Endothelial cell of umbilical vein (primary cell): ENCODE results near the gene PTPN3. TPM values are rescaled to one million over a fixed set of nuclear protein-coding genes. Genes with fewer than 3 reads are reported as not detected.

Experiments used
- BruUV-seq: library from RNA; stranded (reverse); fragments of 400-500 nt; replicated peaks from 2 replicates; lab custom pipeline; 2021; lab: Mats Ljungman, UMichigan
- CTCF ChIA-PET: fragments of 300-600, 350-600 bp; sonication (Branson Sonifier 250); formaldehyde crosslinking; loops from one replicate; lab custom pipeline; 2021; ENCODE audit warnings: antibody characterized with exemption, inconsistent platforms; lab: Charles Lee
- POLR2A ChIA-PET: fragments of 300-600, 350-600 bp; sonication (Branson Sonifier 250); formaldehyde crosslinking; loops from one replicate; lab custom pipeline; 2021; ENCODE audit warnings: antibody characterized with exemption, inconsistent platforms; lab: Charles Lee
- DNase-seq: peaks from one replicate; pipeline ENCODE4 v3.0.0-alpha.2; 2011; ENCODE audit warnings: low read depth, low spot score
- FAIRE-seq: peaks from 2 replicates; lab custom pipeline; 2011; peaks lifted over from hg19 to GRCh38; lab: Jason Lieb, UNC
- H2AFZ ChIP-seq: 2 replicates; pipeline ENCODE4 v1.6.0; 2012; ENCODE audit warnings: low read depth, low read length, control low read depth, inconsistent platforms
- H3K27ac ChIP-seq: 2 replicates; pipeline ENCODE4 v1.5.1; 2011; ENCODE audit warnings: low read depth, mild to moderate bottlenecking, control low read depth, low read length, moderate library complexity; ENCODE audit not compliant: insufficient read depth
- H3K27me3 ChIP-seq, 2 experiments: 2 replicates each; pipeline versions ENCODE4 v1.6.0 to v1.6.1; 2011; ENCODE audit warnings: low read length in 2 of 2, mixed read lengths in 1 of 2; ENCODE audit not compliant: control insufficient read depth in 2 of 2, insufficient read depth in 2 of 2
- H3K36me3 ChIP-seq, 2 experiments: 2 replicates in 1 of 2; 3 replicates in 1 of 2; pipeline ENCODE4 v1.5.1; 2011; ENCODE audit warnings: low read length in 2 of 2, mild to moderate bottlenecking in 1 of 2, moderate library complexity in 1 of 2; ENCODE audit not compliant: control insufficient read depth in 2 of 2, insufficient read depth in 2 of 2; ENCODE audit errors: extremely low read depth in 1 of 2
- H3K4me1 ChIP-seq: 3 replicates; pipeline ENCODE4 v1.5.1; 2011; ENCODE audit warnings: mild to moderate bottlenecking, low read length; ENCODE audit not compliant: control insufficient read depth, insufficient read depth; ENCODE audit errors: extremely low read depth
- H3K4me2 ChIP-seq: 2 replicates; pipeline ENCODE4 v1.6.1; 2011; ENCODE audit warnings: low read length, control low read depth, mixed read lengths; ENCODE audit not compliant: insufficient read depth
- H3K4me3 ChIP-seq, 3 experiments: fragments of 200-600 bp in 1 of 3; sonication (generic), shearing (Covaris generic) in 1 of 3; replicated peaks in 1 of 3; 2 replicates each; pipeline ENCODE4 v1.5.1; 2011 to 2016; ENCODE audit warnings: control low read depth in 3 of 3, low read length in 3 of 3, mild to moderate bottlenecking in 2 of 3, inconsistent platforms in 1 of 3, low read depth in 1 of 3, moderate library complexity in 1 of 3; ENCODE audit not compliant: insufficient read depth in 1 of 3
- H3K79me2 ChIP-seq: 2 replicates; pipeline ENCODE4 v1.6.0; 2012; ENCODE audit warnings: low read length, inconsistent platforms; ENCODE audit not compliant: control insufficient read depth, insufficient read depth
- H3K9ac ChIP-seq: replicated peaks from 2 replicates; pipeline ENCODE3; 2011; ENCODE audit warnings: low read length, control low read depth; ENCODE audit not compliant: insufficient read depth; ENCODE audit errors: extremely low read depth
- H3K9me1 ChIP-seq: replicated peaks from 3 replicates; pipeline ENCODE4 v1.6.0; 2011; ENCODE audit warnings: mild to moderate bottlenecking, low read length; ENCODE audit not compliant: control insufficient read depth, insufficient read depth; ENCODE audit errors: extremely low read depth
- H3K9me3 ChIP-seq: replicated peaks from 2 replicates; pipeline ENCODE4 v1.5.1; 2012; ENCODE audit warnings: low read length, inconsistent platforms; ENCODE audit not compliant: control insufficient read depth, insufficient read depth
- H4K20me1 ChIP-seq: replicated peaks from 2 replicates; pipeline ENCODE3; 2011; ENCODE audit warnings: mild to moderate bottlenecking, low read length; ENCODE audit not compliant: control insufficient read depth, insufficient read depth; ENCODE audit errors: extremely low read depth
- EZH2 ChIP-seq: IDR thresholded peaks from 2 replicates; pipeline ENCODE4 v1.6.1; 2012; ENCODE audit warnings: borderline replicate concordance, low read depth, mild to moderate bottlenecking, moderate library complexity, low read length, inconsistent platforms; ENCODE audit not compliant: severe bottlenecking
- FOS ChIP-seq: IDR thresholded peaks from 2 replicates; pipeline ENCODE4 v1.6.1; 2011; ENCODE audit warnings: mild to moderate bottlenecking, low read length, moderate library complexity, borderline replicate concordance; ENCODE audit not compliant: insufficient read depth
- GATA2 ChIP-seq: IDR thresholded peaks from 2 replicates; pipeline ENCODE4 v1.7.0; 2011; ENCODE audit warnings: low read depth, mild to moderate bottlenecking, moderate library complexity, mixed read lengths, low read length; ENCODE audit not compliant: insufficient read length, insufficient read depth
- JUN ChIP-seq: IDR thresholded peaks from 2 replicates; pipeline ENCODE4 v1.6.1; 2011; ENCODE audit warnings: borderline replicate concordance, low read depth; ENCODE audit not compliant: insufficient read length, insufficient read depth
- MYC ChIP-seq: IDR thresholded peaks from one replicate; pipeline ENCODE4 v1.6.1; 2011; ENCODE audit warnings: mild to moderate bottlenecking, low read depth, low read length
- POLR2A ChIP-seq: IDR thresholded peaks from 2 replicates; pipeline ENCODE4 v1.6.1; 2012; ENCODE audit warnings: low read depth, mild to moderate bottlenecking, control low read depth, low read length
- POLR2AphosphoS5 ChIP-seq: IDR thresholded peaks from 2 replicates; pipeline ENCODE4 v1.6.1; 2012; ENCODE audit warnings: low read depth, mild to moderate bottlenecking, control low read depth, low read length, moderate library complexity; ENCODE audit not compliant: insufficient read depth
- dilution Hi-C: fragments of 300-500 bp; cut with MboI; formaldehyde crosslinking; loops from one replicate; pipeline ENCODE4 v1.15.0; 2019; ENCODE audit warnings: low sequenced_read_pairs; ENCODE audit not compliant: extremely low pct_ligation_motif_present
- intact Hi-C: fragments of 100-400 bp; cut with micrococcal nuclease; formaldehyde crosslinking; loops from one replicate; pipeline ENCODE4 v1.10.0; 2022
- polyA plus RNA-seq, 4 experiments: library from polyadenylated mRNA; depleted of rRNA in 3 of 4; stranded (reverse) in 3 of 4; unstranded in 1 of 4; fragments of >200 nt; gene quantifications; 2 replicates each; pipeline versions ENCODE4 v1.2.1 to v1.2.3, GENCODE V29; 2011 to 2012; ENCODE audit warnings: missing spikeins in 1 of 4
- total RNA-seq: library from RNA; stranded (reverse); gene quantifications from 2 replicates; pipeline ENCODE4 v1.2.3, GENCODE V29; 2021
- TF ChIP-seq, protein P1 (sequence below): IDR thresholded peaks from 2 replicates; pipeline ENCODE4 v1.6.1; 2011; ENCODE audit not compliant: insufficient read depth, insufficient read length
- TF ChIP-seq, protein P2 (sequence below), 2 donors: IDR thresholded peaks; 1 replicate in 1 of 2; 2 replicates in 1 of 2; pipeline ENCODE4 v1.5.1; 2011; ENCODE audit warnings: low read length in 2 of 2, mild to moderate bottlenecking in 2 of 2, moderate library complexity in 2 of 2, control low read depth in 1 of 2, inconsistent platforms in 1 of 2, low read depth in 1 of 2; ENCODE audit not compliant: insufficient read depth in 1 of 2; ENCODE audit errors: extremely low read depth in 1 of 2

Gene PTPN3
- total and polyA plus RNA-seq, 2 donors (not counting 3 experiments of a cell fraction or from before 2014, with no cell fraction given), result 0.01 TPM; not detected in 1

DNA sequence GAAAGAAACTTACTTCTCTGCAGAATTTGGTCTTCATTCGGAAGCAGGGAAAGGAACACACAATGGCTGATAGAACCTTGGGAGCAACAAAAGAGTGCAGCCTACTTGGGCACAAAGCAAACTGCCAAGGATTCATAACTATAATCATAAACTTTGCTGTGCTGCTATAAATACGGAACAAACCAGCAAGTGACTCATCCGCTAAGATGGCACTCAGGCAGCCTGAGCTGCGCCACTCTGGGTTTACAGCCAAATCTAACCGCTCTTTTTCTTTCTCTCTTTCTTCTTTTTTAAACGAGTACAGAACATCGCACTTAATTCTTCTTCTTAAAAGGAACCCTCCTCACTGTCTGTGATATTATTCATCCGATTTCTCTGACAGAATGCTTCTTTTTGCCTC is 81.1 kb downstream of the PTPN3 start:
- Histone ChIP-seq H4K20me1 (no peaks in the 10 kb centered on the region), H2AFZ (no peak overlapping the region), H3K4me1 (no peaks in the 10 kb centered on the region), H3K27me3 (peaks cover 0 to 4% of the 10 kb centered on the region in 2 experiments), H3K79me2 (no peaks in the 10 kb centered on the region), H3K27ac (no peak overlapping the region), H3K36me3 (no peaks in the 10 kb centered on the region), H3K9me3 (no peaks in the 10 kb centered on the region), H3K9me1 (no peaks in the 10 kb centered on the region), H3K9ac (no peak overlapping the region), H3K4me2 (no peak overlapping the region), H3K4me3 (no peak overlapping the region)
- no TSS peak for BruUV-seq
- TF ChIP-seq POLR2AphosphoS5 (no peak), EZH2 (no peak), JUN (no peak), FOS (no peak), POLR2A (no peak), MYC (no peak), GATA2 (no peak)
- TF ChIP-seq, protein P1, sequence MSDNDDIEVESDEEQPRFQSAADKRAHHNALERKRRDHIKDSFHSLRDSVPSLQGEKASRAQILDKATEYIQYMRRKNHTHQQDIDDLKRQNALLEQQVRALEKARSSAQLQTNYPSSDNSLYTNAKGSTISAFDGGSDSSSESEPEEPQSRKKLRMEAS, result no peak
- TF ChIP-seq, protein P2, sequence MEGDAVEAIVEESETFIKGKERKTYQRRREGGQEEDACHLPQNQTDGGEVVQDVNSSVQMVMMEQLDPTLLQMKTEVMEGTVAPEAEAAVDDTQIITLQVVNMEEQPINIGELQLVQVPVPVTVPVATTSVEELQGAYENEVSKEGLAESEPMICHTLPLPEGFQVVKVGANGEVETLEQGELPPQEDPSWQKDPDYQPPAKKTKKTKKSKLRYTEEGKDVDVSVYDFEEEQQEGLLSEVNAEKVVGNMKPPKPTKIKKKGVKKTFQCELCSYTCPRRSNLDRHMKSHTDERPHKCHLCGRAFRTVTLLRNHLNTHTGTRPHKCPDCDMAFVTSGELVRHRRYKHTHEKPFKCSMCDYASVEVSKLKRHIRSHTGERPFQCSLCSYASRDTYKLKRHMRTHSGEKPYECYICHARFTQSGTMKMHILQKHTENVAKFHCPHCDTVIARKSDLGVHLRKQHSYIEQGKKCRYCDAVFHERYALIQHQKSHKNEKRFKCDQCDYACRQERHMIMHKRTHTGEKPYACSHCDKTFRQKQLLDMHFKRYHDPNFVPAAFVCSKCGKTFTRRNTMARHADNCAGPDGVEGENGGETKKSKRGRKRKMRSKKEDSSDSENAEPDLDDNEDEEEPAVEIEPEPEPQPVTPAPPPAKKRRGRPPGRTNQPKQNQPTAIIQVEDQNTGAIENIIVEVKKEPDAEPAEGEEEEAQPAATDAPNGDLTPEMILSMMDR (IDR thresholded peaks at IDR 0.05; ENCODE audit: extremely low read depth in 1 of 2, insufficient read depth in 1 of 2, low read depth in 1 of 2, low read length in 2 of 2), result no peak
- CTCF ChIA-PET, result no interaction called here
- intact Hi-C loops (no loop called here), dilution Hi-C loops (no loop called here)
- DNase-seq (no peak), FAIRE-seq (no peak)
- POLR2A ChIA-PET, result no interaction called here
